NOMO-1 treated with DMSO at 0.1 percent for 48 hours (cell line): Measurements from ENCODE around the gene SMARCC2.
"Not testable (repeated sequence)": the region's sequence is repeated elsewhere in the genome, so short reads cannot be mapped to it uniquely, and the experiment has no call there.

ENCODE experiments used
- DNase-seq: peaks from one replicate; lab custom pipeline; 2025; ENCODE audit not compliant: unreplicated experiment; lab: John Stamatoyannopoulos, UW

The SMARCC2 gene

GRCh38 chr12:56126732-56127239 is 62.5 kb downstream of the SMARCC2 start:
- peak; percentile 90 for DNase-seq

DNA sequence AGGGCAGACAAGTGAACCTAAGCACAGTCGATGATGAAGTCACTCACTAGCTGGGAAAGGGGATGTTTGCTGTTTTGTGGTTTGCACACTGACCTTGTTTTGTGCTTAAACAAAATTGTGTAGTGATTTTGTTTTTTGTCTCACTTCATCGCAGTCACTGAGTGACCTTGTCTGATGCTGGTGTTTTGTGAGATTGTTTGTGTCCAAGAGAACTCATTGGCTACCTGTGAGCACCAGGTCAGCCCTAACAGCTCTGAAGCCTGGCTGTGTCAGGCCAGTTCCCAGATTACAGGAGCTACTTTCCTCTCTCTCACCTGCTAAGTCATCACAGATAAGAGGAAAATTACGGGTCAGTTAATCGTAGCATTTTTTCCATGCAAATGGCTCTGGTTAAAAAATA is 65.2 kb downstream of the SMARCC2 start:
- no peak for DNase-seq

DNA sequence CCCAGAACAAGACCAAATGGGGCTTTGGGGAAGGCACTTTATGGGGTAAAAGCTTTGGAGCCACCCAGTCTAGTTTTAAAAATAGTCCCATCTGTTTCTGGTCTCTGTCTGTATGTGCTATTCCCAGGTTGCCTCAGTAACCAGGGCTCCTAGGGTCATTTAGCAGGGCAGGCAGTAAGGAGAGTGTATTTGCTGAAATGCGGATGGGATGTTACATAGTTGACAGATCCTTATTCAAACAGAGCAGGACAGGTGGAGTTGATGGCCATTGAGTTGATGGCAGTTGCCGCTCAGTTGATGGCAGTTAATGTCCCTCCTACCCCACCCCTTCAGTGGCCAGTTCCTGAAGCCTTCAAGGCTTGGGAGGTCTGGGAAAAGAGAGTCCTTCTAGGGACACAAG is 66.6 kb downstream of the SMARCC2 start:
- no peak for DNase-seq

DNA sequence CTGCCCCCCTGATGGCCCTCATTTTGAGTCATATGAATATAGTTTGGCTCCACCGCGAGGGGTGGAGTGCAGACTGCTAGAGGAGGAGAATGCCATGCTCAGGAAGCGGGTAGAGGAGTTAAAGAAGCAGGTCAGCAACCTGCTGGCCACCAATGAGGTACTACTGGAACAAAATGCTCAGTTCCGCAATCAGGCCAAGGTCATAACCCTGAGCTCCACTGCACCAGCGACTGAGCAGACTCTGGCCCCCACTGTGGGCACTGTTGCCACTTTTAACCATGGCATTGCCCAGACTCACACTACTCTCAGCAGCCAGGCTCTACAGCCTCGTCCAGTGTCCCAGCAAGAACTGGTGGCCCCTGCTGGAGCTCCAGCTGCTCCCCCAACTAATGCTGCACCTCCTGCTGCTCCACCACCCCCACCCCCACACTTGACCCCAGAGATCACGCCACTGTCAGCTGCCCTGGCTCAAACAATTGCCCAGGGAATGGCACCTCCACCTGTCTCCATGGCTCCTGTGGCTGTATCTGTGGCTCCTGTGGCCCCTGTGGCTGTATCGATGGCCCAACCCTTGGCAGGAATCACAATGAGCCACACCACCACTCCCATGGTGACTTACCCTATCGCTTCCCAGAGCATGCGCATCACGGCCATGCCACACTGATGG is 67.9 kb downstream of the SMARCC2 start:
- no peak for DNase-seq

DNA sequence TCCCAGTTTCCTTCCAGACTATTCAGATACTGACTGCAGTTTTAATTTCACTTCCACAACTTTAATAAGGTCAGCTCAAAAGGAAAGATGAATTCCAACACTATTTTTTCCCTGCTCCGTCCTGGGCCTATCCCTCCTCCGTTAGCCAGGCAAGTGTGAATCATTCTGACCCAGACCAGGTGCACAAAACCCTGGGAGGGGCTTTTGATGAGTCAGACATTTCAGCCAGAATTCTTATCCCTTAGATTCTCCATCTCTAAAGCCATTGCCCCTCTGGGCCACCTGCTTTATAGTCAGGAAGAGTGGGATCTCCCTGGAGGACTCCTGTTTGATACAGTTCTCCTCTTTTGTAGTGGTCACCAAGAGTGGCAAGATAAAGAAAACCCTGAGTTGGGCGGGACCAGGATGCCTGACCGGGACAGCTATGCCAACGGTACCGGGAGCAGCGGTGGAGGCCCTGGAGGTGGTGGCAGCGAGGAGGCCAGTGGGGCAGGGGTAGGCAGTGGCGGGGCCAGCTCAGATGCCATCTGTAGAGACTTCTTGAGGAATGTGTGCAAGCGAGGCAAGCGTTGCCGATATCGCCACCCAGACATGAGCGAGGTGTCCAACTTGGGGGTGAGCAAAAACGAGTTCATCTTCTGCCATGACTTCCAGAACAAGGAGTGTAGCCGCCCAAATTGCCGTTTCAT is 69.0 kb downstream of the SMARCC2 start:
- DNase-seq, result no peak

DNA sequence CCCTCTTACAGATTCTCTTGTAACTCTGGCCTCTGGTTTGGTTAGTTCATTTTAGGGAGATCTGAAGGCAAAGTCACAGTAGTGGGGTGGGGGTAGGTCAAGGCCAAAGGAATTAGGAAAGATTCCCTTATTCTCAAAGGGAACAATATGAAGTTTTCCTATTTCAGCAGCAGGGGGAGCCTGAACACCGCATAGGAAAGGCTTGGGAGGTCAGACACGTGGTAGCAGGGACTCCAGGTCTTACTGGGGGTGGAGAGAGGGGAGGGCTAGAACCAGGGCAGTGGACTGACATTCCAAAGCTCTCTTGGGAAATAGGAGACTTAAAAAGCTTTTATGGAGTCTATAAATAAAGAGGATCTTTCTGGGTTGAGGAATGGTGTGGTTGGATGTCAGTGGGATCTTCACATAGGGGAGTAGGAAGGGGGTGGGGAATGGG is 69.9 kb downstream of the SMARCC2 start:
- DNase-seq, result peak; percentile 78

GRCh38 chr12:56118688-56119357 is 70.5 kb downstream of the SMARCC2 start:
- DNase-seq, result peak; percentile 43

- peak; percentile 99 for DNase-seq
Observed at GRCh38 chr12:56117778-56118687, 71.2 kb downstream of the SMARCC2 start, which contains the start of gene ZC3H10. TSS of gene ZC3H10 (plus strand) at chr12:56118266. CDS start at chr12:56120563, 2,297 bp downstream.

DNA sequence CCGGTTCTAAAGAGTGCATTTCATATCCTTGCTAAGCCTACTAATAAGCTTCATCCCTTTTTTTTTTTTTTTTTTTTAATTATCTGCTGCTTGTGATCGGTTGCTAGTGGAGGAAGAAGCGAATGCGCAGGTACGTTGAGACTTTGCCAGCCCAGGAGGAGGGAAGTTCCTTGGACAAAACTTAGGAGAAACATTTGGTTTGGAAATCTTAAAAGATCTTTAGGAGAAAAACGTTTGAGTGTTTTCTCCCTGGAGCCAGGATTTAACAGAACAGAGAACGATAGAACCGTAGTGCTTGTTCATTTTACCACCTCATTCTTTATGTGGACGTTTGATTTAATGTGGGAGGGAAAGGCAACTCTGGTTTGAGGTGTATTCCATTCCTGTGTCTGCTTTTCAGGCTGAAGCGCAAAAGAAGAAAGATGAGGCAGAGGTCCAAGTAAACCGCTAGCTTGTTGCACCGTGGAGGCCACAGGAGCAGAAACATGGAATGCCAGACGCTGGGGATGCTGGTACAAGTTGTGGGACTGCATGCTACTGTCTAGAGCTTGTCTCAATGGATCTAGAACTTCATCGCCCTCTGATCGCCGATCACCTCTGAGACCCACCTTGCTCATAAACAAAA is 72.1 kb downstream of the SMARCC2 start:
- not testable (repeated sequence) for DNase-seq

- DNase-seq, result peak; percentile 95
Observed at GRCh38 chr12:56116267-56117081, 72.8 kb downstream of the SMARCC2 start, which contains the start of gene RPL41. TSS of gene RPL41 (plus strand) at chr12:56116633.

- no peak for DNase-seq
Observed at GRCh38 chr12:56115329-56115728, 74.0 kb downstream of the SMARCC2 start.

DNA sequence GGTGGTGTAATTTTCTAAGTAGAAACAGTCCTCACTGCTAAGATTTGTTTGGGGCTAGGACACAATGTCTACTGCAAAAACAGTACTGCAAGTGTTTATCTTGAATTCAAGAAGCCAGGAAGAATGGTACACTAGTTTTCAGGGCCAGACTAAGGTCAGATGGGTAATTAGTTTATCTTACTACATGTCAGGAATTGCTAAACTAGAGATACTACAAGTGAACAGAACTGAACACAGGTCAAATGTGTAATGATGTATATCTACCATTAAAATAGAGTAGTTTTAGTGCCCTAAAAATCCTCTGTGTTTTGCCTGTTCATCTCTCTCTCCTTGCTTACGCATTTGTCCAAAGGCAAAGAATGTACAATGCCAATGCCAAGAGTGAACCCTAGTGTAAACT is 75.2 kb downstream of the SMARCC2 start:
- DNase-seq, result no peak
